ENCODE results near the gene HSFX1. TPM values are rescaled to one million over a fixed set of nuclear protein-coding genes. Genes with fewer than 3 reads are reported as not detected.

The HSFX1 gene, protein sequence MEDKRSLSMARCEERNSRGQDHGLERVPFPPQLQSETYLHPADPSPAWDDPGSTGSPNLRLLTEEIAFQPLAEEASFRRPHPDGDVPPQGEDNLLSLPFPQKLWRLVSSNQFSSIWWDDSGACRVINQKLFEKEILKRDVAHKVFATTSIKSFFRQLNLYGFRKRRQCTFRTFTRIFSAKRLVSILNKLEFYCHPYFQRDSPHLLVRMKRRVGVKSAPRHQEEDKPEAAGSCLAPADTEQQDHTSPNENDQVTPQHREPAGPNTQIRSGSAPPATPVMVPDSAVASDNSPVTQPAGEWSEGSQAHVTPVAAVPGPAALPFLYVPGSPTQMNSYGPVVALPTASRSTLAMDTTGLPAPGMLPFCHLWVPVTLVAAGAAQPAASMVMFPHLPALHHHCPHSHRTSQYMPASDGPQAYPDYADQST
- 0.37 and 0.71 TPM in 2 replicates for total RNA-seq

GRCh38 chrX:149773768-149774167, at the start of gene HSFX1:
Gene HSFX1, plus strand, starts transcription at chrX:149774068. Its CDS starts 614 bp downstream, at chrX:149774682.

GRCh38 chrX:149781727-149782126, 7.9 kb downstream of the HSFX1 start, which contains the start of gene MAGEA9:
Gene MAGEA9, plus strand, starts transcription at chrX:149781930. Its CDS starts 4,281 bp downstream, at chrX:149786211.

Other genes starting within 250 kb of the HSFX1 start
- 14.5 and 17.2 TPM in 2 replicates for gene EOLA1, start 233.1 kb upstream of the HSFX1 start, total RNA-seq
- gene HSFX3, start 224.1 kb upstream of the HSFX1 start, total RNA-seq, result not detected in 2 replicates
- 0.14 TPM in 1 of 2 replicates, not detected in the other for gene MAGEA9B, start 186.6 kb upstream of the HSFX1 start, total RNA-seq
- 0.14 and 0.28 TPM in 2 replicates for gene HSFX2, start 178.8 kb upstream of the HSFX1 start, total RNA-seq
- 14.8 and 20.3 TPM in 2 replicates for gene TMEM185A, start 142.3 kb upstream of the HSFX1 start, total RNA-seq
- under 0.01 and 0.09 TPM in 2 replicates for gene MAGEA11, start 62.0 kb upstream of the HSFX1 start, total RNA-seq
- gene MAGEA9, start 7.9 kb downstream of the HSFX1 start, total RNA-seq, result not detected in 2 replicates
- gene MAGEA8, start 107.1 kb downstream of the HSFX1 start, total RNA-seq, result not detected in 2 replicates
- gene HSFX4, start 155.5 kb downstream of the HSFX1 start, total RNA-seq, result not detected in 2 replicates
- 12.8 and 20.1 TPM in 2 replicates for gene EOLA2, start 164.4 kb downstream of the HSFX1 start, total RNA-seq

All from smooth muscle cell of bladder (primary cell).